ENCODE data around the gene RRM2. TPM values are rescaled to one million over a fixed set of nuclear protein-coding genes. Genes with fewer than 3 reads are reported as not detected.

RRM2 gene
- total RNA-seq = 12.2 TPM
- 10 to 100 TPM; 27.1 to 66.2 (median 40.9) TPM for polyA plus RNA-seq (ENCODE audit: insufficient read depth in 1 of 8, insufficient read length in 8 of 8, low replicate concordance in 1 of 8)
- long read RNA-seq, donor 1, transcript RRM2-202 (10 exons, 3,673 nt) = major isoform, 6 of 19 reads
- long read RNA-seq, donor 1, partial matches to known transcripts = 11 of 19 reads
- long read RNA-seq, donor 1, other reads (novel, unspliced or antisense) = 0 of 19 reads
- long read RNA-seq, donor 2, partial matches to known transcripts = 0 of 2 reads
- long read RNA-seq, donor 2, other reads (novel, unspliced or antisense) = 0 of 2 reads
- long read RNA-seq, donor 3, transcript RRM2-202 (10 exons, 3,673 nt) = major isoform, 6 of 6 reads
- long read RNA-seq, donor 3, partial matches to known transcripts = 0 of 6 reads
- long read RNA-seq, donor 3, other reads (novel, unspliced or antisense) = 0 of 6 reads
- long read RNA-seq, donor 4, transcript RRM2-202 (10 exons, 3,673 nt) = major isoform, 8 of 8 reads
- long read RNA-seq, donor 4, partial matches to known transcripts = 0 of 8 reads
- long read RNA-seq, donor 4, other reads (novel, unspliced or antisense) = 0 of 8 reads
- long read RNA-seq, donor 5, transcript RRM2-202 (10 exons, 3,673 nt) = major isoform, 23 of 25 reads
- long read RNA-seq, donor 5, partial matches to known transcripts = 0 of 25 reads
- long read RNA-seq, donor 5, other reads (novel, unspliced or antisense) = 0 of 25 reads
- long read RNA-seq, donor 6, transcript RRM2-202 (10 exons, 3,673 nt) = major isoform, 7 of 8 reads
- long read RNA-seq, donor 6, partial matches to known transcripts = 0 of 8 reads
- long read RNA-seq, donor 6, other reads (novel, unspliced or antisense) = 0 of 8 reads
- long read RNA-seq, donor 7, transcript RRM2-202 (10 exons, 3,673 nt) = major isoform, 18 of 19 reads
- long read RNA-seq, donor 7, partial matches to known transcripts = 0 of 19 reads
- long read RNA-seq, donor 7, other reads (novel, unspliced or antisense) = 0 of 19 reads
- long read RNA-seq, donor 8, partial matches to known transcripts = 0 of 4 reads
- long read RNA-seq, donor 8, other reads (novel, unspliced or antisense) = 0 of 4 reads
- long read RNA-seq, donor 9, transcript RRM2-202 (10 exons, 3,673 nt) = major isoform, 9 of 10 reads
- long read RNA-seq, donor 9, partial matches to known transcripts = 0 of 10 reads
- long read RNA-seq, donor 9, other reads (novel, unspliced or antisense) = 0 of 10 reads
- long read RNA-seq, donor 10, transcript RRM2-202 (10 exons, 3,673 nt) = major isoform, 8 of 8 reads
- long read RNA-seq, donor 10, partial matches to known transcripts = 0 of 8 reads
- long read RNA-seq, donor 10, other reads (novel, unspliced or antisense) = 0 of 8 reads
- long read RNA-seq, donor 11, transcript RRM2-202 (10 exons, 3,673 nt) = major isoform, 5 of 6 reads
- long read RNA-seq, donor 11, partial matches to known transcripts = 0 of 6 reads
- long read RNA-seq, donor 11, other reads (novel, unspliced or antisense) = 0 of 6 reads

- Histone ChIP-seq H3K9me3 (replicated peaks; ENCODE audit: control insufficient read depth, low read depth, low read length) (no peaks in the 10 kb centered on the region), H3K4me3 (ENCODE audit: low read length) (peak within 1 kb of the TSS; percentile 62), H3K36me3 (ENCODE audit: control insufficient read depth, insufficient read depth, low read length) (no peaks in the 10 kb centered on the region), H3K27me3 (ENCODE audit: control insufficient read depth, insufficient read depth, low read length) (peaks cover 2% of the 10 kb centered on the region), H3K4me1 (ENCODE audit: control insufficient read depth, insufficient read depth, low read length) (peaks cover 36% of the 10 kb centered on the region), H3K27ac (ENCODE audit: low read length) (no peak within 1 kb of the TSS)
- under 1% methylated on average over 77 of the region's 81 CpGs for WGBS (ENCODE audit: insufficient coverage)
- peak; percentile 97 for DNase-seq
These were observed at the start of gene RRM2 for GRCh38 chr2:10122500-10123280. RRM2 (plus strand) TSS chr2:10122739; CDS start chr2:10122799, 60 bp downstream.

DNA sequence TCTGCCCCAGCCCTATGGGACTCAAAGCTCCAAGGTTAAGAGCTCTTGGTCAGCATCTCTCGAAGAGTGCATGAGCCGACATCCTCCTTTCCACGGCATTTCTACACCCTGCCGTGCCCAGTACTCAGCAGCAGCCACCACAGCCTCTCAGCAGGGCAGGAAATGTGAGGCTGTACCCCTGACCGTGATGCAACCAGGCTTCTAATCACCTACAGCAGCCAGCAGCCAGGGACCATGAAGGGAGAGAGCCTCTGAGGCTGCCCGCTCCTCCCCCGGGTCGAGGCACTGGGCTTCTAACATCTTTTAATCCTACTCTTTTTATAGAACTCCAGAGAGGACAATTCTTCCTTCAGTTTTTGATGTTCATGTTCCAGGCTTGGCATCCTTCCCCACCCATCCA, 48.8 kb upstream of the RRM2 start:
- H3K27me3 ChIP-seq (ENCODE audit: control insufficient read depth, insufficient read depth, low read length) = peaks cover 39% of the 10 kb centered on the region
- H3K27ac ChIP-seq (ENCODE audit: low read length) = no peak overlapping the region
- 50% methylated on average over 7 of the region's 8 CpGs for WGBS (ENCODE audit: insufficient coverage)
- H3K9me3 ChIP-seq (replicated peaks; ENCODE audit: control insufficient read depth, low read depth, low read length) = no peaks in the 10 kb centered on the region
- H3K4me1 ChIP-seq (ENCODE audit: control insufficient read depth, insufficient read depth, low read length) = peaks cover 20% of the 10 kb centered on the region
- no peaks in the 10 kb centered on the region for H3K36me3 ChIP-seq (ENCODE audit: control insufficient read depth, insufficient read depth, low read length)
- H3K4me3 ChIP-seq (ENCODE audit: low read length) = no peak overlapping the region
- DNase-seq = no peak

GRCh38 chr2:10075101-10075500, 47.4 kb upstream of the RRM2 start:
- DNase-seq = no peak
- Histone ChIP-seq H3K4me1 (ENCODE audit: control insufficient read depth, insufficient read depth, low read length) (peaks cover 26% of the 10 kb centered on the region), H3K4me3 (ENCODE audit: low read length) (no peak overlapping the region), H3K36me3 (ENCODE audit: control insufficient read depth, insufficient read depth, low read length) (no peaks in the 10 kb centered on the region), H3K27me3 (ENCODE audit: control insufficient read depth, insufficient read depth, low read length) (peaks cover 43% of the 10 kb centered on the region), H3K9me3 (replicated peaks; ENCODE audit: control insufficient read depth, low read depth, low read length) (no peaks in the 10 kb centered on the region), H3K27ac (ENCODE audit: low read length) (no peak overlapping the region)
- 63% methylated on average over 11 of the region's 13 CpGs for WGBS (ENCODE audit: insufficient coverage)

GRCh38 chr2:10075571-10076209, 46.8 kb upstream of the RRM2 start:
- Histone ChIP-seq H3K27me3 (ENCODE audit: control insufficient read depth, insufficient read depth, low read length) (peaks cover 48% of the 10 kb centered on the region), H3K4me1 (ENCODE audit: control insufficient read depth, insufficient read depth, low read length) (peaks cover 29% of the 10 kb centered on the region), H3K27ac (ENCODE audit: low read length) (no peak overlapping the region), H3K36me3 (ENCODE audit: control insufficient read depth, insufficient read depth, low read length) (no peaks in the 10 kb centered on the region), H3K9me3 (replicated peaks; ENCODE audit: control insufficient read depth, low read depth, low read length) (no peaks in the 10 kb centered on the region), H3K4me3 (ENCODE audit: low read length) (no peak overlapping the region)
- WGBS (ENCODE audit: insufficient coverage) = 47% methylated on average over 3 of the region's 9 CpGs
- DNase-seq = no peak

DNA sequence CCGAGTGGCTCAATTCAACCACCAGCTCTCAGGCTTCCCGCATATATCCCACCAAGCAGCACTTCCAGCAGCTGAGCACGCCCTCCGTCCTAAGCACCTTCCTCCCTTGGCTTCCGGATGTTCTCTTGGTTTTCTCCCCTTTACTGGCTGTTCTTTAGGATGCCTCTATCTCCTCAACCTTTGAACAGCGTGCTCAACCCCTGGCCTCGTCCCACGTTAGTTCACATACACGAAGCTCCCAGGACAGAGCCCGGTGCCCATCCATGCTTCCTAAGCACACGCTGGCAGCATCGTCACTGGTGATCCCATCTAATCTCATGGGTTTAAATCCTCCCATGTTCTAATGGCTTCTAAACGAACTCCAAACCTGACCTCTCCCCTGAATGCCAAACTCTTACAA, 46.0 kb upstream of the RRM2 start:
- peaks cover 31% of the 10 kb centered on the region for H3K4me1 ChIP-seq (ENCODE audit: control insufficient read depth, insufficient read depth, low read length)
- no peaks in the 10 kb centered on the region for H3K9me3 ChIP-seq (replicated peaks; ENCODE audit: control insufficient read depth, low read depth, low read length)
- H3K27ac ChIP-seq (ENCODE audit: low read length) = no peak overlapping the region
- 69% methylated on average over 13 of the region's 13 CpGs for WGBS (ENCODE audit: insufficient coverage)
- no peaks in the 10 kb centered on the region for H3K36me3 ChIP-seq (ENCODE audit: control insufficient read depth, insufficient read depth, low read length)
- H3K27me3 ChIP-seq (ENCODE audit: control insufficient read depth, insufficient read depth, low read length) = peaks cover 56% of the 10 kb centered on the region
- H3K4me3 ChIP-seq (ENCODE audit: low read length) = no peak overlapping the region
- DNase-seq = no peak

DNA sequence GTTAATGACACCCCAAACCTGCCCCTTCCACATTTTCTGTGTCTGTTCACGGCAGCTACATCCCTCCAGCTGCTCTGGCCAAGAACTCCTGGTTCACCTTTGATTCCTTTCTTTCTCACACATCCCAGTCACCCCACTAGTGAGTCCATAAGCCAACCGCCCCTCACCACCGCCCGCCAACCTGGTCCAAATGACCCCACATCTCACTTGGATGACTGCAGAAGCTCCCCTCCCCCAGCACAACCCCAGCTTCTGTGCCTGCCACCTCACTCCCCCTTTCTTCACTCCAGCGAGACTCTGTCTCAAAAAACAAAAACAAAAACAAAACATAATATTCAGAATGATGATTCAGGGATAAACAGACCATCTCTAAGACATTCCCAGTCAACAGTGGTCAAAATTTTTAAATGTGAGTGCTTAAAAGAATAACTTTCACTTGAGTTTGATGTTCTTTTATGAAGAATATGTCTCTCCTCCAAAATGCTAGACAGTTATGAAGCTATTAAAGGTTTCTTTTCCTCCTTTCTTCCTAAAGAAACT, 45.5 kb upstream of the RRM2 start:
- DNase-seq = no peak
- Histone ChIP-seq H3K36me3 (ENCODE audit: control insufficient read depth, insufficient read depth, low read length) (no peaks in the 10 kb centered on the region), H3K27me3 (ENCODE audit: control insufficient read depth, insufficient read depth, low read length) (peaks cover 62% of the 10 kb centered on the region), H3K9me3 (replicated peaks; ENCODE audit: control insufficient read depth, low read depth, low read length) (no peaks in the 10 kb centered on the region), H3K4me1 (ENCODE audit: control insufficient read depth, insufficient read depth, low read length) (peaks cover 31% of the 10 kb centered on the region), H3K4me3 (ENCODE audit: low read length) (no peak overlapping the region), H3K27ac (ENCODE audit: low read length) (no peak overlapping the region)
- WGBS (ENCODE audit: insufficient coverage) = 90% methylated on average over 4 of the region's 5 CpGs

DNA sequence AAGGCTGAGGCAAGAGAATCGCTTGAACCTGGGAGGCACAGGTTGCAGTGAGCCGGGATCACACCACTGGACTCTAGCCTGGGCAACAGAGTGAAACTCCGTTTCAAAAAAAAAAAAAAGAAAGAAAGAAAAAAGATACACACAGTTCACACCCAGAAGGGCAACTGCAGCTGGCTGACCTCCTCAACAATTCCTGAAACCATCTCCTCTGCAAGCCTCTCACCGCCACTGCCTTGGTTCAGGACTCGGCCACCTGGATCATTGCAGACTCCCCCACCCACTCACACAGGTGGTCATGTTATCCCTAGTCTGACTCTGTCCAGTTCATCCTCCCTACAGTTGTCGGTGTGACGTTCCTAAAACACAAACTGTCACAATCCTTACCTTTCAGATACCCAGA, 44.5 kb upstream of the RRM2 start:
- Histone ChIP-seq H3K27ac (ENCODE audit: low read length) (no peak overlapping the region), H3K4me1 (ENCODE audit: control insufficient read depth, insufficient read depth, low read length) (peaks cover 26% of the 10 kb centered on the region), H3K36me3 (ENCODE audit: control insufficient read depth, insufficient read depth, low read length) (no peaks in the 10 kb centered on the region), H3K4me3 (ENCODE audit: low read length) (no peak overlapping the region), H3K9me3 (replicated peaks; ENCODE audit: control insufficient read depth, low read depth, low read length) (no peaks in the 10 kb centered on the region), H3K27me3 (ENCODE audit: control insufficient read depth, insufficient read depth, low read length) (peaks cover 71% of the 10 kb centered on the region)
- DNase-seq = no peak
- 81% methylated on average over 5 of the region's 7 CpGs for WGBS (ENCODE audit: insufficient coverage)

DNA sequence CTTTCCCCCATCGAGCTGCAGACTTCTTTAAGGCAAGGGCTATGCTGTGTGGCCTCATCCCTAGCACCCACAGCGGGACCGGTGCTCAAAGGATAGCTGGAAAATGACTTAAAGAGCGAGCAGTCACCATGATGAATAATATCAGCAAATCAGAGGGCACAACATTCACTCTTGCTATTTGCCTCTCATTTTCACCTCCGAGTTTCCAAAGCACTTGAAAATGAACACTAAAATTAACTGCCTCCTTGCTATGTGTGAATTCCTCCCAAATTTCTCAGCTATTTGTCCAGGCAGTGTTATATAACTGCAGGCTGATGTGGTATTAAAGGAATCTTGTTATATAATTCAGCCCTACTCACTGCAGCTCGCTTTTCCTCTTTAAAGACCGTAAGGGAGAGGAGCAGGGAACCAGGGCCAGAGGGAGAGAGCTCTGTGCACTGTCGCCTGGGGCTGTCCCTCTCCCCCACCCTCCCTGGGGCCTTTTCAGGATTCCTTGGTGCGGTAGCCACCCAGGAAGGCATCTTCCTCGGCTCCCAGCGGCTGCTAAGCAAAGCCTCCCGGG, 43.8 kb upstream of the RRM2 start:
- WGBS (ENCODE audit: insufficient coverage) = 17% methylated on average over 7 of the region's 12 CpGs
- no peak for DNase-seq
- H3K4me3 ChIP-seq (ENCODE audit: low read length) = peak overlapping the region; percentile 36
- no peak overlapping the region for H3K27ac ChIP-seq (ENCODE audit: low read length)
- no peaks in the 10 kb centered on the region for H3K36me3 ChIP-seq (ENCODE audit: control insufficient read depth, insufficient read depth, low read length)
- H3K9me3 ChIP-seq (replicated peaks; ENCODE audit: control insufficient read depth, low read depth, low read length) = no peaks in the 10 kb centered on the region
- peaks cover 79% of the 10 kb centered on the region for H3K27me3 ChIP-seq (ENCODE audit: control insufficient read depth, insufficient read depth, low read length)
- H3K4me1 ChIP-seq (ENCODE audit: control insufficient read depth, insufficient read depth, low read length) = peaks cover 21% of the 10 kb centered on the region

Measured in muscle of leg (tissue), 16 donors.